Testis (tissue), 3 donors: ENCODE data around the gene MAP4K1. TPM values are rescaled to one million over a fixed set of nuclear protein-coding genes. Genes with fewer than 3 reads are reported as not detected.

Source experiments
- DNase-seq: peaks from one replicate; pipeline ENCODE4 v3.0.0-alpha.2; 2019
- H3K27ac ChIP-seq, 2 donors: fragments of 200-600 bp; sonication (generic); one replicate each; pipeline ENCODE4 v1.5.1; 2019
- H3K27me3 ChIP-seq: fragments of 200-600 bp; sonication (generic); one replicate; pipeline ENCODE4 v1.5.1; 2019
- H3K36me3 ChIP-seq: fragments of 200-600 bp; sonication (generic); one replicate; pipeline ENCODE4 v1.5.1; 2017; ENCODE audit warnings: low read depth; ENCODE audit errors: missing control alignments
- H3K4me1 ChIP-seq: fragments of 200-600 bp; sonication (generic); one replicate; pipeline ENCODE4 v1.5.1; 2019
- H3K4me3 ChIP-seq, 2 donors: fragments of 200-600 bp; sonication (generic); one replicate each; pipeline ENCODE4 v1.5.1; 2017 to 2019
- H3K9me3 ChIP-seq: fragments of 200-600 bp; sonication (generic); one replicate; pipeline ENCODE4 v1.5.1; 2017
- POLR2A ChIP-seq: fragments of 450-650 bp; IDR thresholded peaks from one replicate; pipeline ENCODE4 v1.6.1; 2017; ENCODE audit warnings: antibody characterized with exemption, mild to moderate bottlenecking, moderate library complexity
- WGBS, 2 donors: methylation state at CpG; one replicate each; pipeline ENCODE4 v1.1.5; 2018; 5-methylcytosine and 5-hydroxymethylcytosine counted together
- intact Hi-C: fragments of 100-400 bp; cut with DNase I; formaldehyde crosslinking; loops from one replicate; pipeline ENCODE4 v1.15.1; 2023; ENCODE audit warnings: low total_unique reads
- polyA plus RNA-seq: library from polyadenylated mRNA; stranded (reverse); fragments of 350-450 nt; fragmentation: Illumina TruSeq; extraction: RNeasy Lipid Tissue Mini Kit (QIAGEN cat#74804); gene quantifications from one replicate; pipeline ENCODE4 v1.2.3, GENCODE V29; 2014; ENCODE audit warnings: low read depth, low replicate concordance; ENCODE audit not compliant: insufficient read depth
- total RNA-seq, 2 donors: library from RNA; depleted of rRNA; stranded (reverse); fragments of >200 nt; gene quantifications; one replicate each; pipeline ENCODE4 v1.2.3, GENCODE V29; 2016
- TF ChIP-seq, protein P1 (sequence below), 3 experiments: fragments of 450-650 bp in 2 of 3; fragments of 200-600 bp in 1 of 3; sonication (generic) in 1 of 3; IDR thresholded peaks; one replicate each; pipeline ENCODE4 v1.5.1; 2016 to 2019; ENCODE audit warnings: antibody characterized with exemption in 3 of 3, mild to moderate bottlenecking in 2 of 3, moderate library complexity in 1 of 3

MAP4K1 gene
- total and polyA plus RNA-seq, 3 donors from 2014 or later, result 2.8 to 9.9 (median 8.3) TPM

DNA sequence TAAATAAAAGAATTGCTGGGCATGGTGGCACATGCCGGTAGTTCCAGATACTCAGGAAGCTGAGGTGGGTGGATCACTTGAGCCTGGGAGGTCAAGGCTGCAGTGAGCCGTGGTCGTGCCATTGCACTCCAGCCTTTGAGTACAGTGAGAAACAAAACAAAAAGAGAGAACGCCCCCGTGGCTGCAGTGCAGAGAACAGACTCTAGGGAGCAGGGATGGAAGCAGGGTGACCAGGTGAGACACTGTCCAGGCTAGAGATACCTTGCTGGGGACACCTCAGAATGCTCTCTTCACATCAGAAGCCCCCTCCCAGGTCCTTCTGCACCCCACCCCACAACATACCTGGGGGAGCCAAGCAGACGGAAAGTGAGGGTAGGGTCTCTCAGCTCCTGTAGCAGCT is 24.8 kb downstream of the MAP4K1 start:
- H3K27me3 ChIP-seq, result no peaks in the 10 kb centered on the region
- no peak overlapping the region for H3K4me3 ChIP-seq
- intact Hi-C loops, result no loop called here
- H3K36me3 ChIP-seq, result no peaks in the 10 kb centered on the region
- TF ChIP-seq, protein P1, sequence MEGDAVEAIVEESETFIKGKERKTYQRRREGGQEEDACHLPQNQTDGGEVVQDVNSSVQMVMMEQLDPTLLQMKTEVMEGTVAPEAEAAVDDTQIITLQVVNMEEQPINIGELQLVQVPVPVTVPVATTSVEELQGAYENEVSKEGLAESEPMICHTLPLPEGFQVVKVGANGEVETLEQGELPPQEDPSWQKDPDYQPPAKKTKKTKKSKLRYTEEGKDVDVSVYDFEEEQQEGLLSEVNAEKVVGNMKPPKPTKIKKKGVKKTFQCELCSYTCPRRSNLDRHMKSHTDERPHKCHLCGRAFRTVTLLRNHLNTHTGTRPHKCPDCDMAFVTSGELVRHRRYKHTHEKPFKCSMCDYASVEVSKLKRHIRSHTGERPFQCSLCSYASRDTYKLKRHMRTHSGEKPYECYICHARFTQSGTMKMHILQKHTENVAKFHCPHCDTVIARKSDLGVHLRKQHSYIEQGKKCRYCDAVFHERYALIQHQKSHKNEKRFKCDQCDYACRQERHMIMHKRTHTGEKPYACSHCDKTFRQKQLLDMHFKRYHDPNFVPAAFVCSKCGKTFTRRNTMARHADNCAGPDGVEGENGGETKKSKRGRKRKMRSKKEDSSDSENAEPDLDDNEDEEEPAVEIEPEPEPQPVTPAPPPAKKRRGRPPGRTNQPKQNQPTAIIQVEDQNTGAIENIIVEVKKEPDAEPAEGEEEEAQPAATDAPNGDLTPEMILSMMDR (IDR thresholded peaks at IDR 0.05), result no peak
- TF ChIP-seq POLR2A, result no peak
- H3K4me1 ChIP-seq, result no peaks in the 10 kb centered on the region
- 76 to 77% methylated on average over 6 of the region's 6 CpGs for WGBS, 2 donors
- no peaks in the 10 kb centered on the region for H3K9me3 ChIP-seq
- H3K27ac ChIP-seq, result no peak overlapping the region
- no peak for DNase-seq

DNA sequence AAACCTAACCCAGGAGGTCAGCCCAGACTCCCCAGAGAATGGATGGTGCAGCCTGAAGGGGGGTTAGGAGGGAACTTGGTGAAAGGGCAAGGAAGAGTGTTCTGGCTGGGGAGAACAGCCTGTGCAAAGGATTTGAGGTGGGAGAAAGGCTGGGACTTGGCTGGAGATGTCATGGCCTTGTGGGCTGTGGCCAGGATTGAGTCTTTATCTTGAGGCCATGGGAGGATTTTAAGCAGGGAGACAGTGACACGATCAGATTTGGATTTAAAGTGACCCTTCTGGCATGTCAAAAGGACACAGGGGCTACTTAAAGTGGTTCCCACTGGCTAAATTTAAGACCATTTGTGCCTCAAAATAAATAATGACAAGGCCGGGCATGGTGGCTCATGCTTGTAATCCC is 29.7 kb downstream of the MAP4K1 start:
- intact Hi-C loops, result no loop called here
- TF ChIP-seq POLR2A, result no peak
- TF ChIP-seq, protein P1 (IDR thresholded peaks at IDR 0.05), result no peak
- no peaks in the 10 kb centered on the region for H3K9me3 ChIP-seq
- no peak for DNase-seq
- H3K27me3 ChIP-seq, result no peaks in the 10 kb centered on the region
- 59 to 80% methylated on average over 2 of the region's 2 CpGs for WGBS, 2 donors
- H3K4me3 ChIP-seq, result no peak overlapping the region
- H3K36me3 ChIP-seq, result no peaks in the 10 kb centered on the region
- H3K4me1 ChIP-seq, result no peaks in the 10 kb centered on the region
- H3K27ac ChIP-seq, result no peak overlapping the region

DNA sequence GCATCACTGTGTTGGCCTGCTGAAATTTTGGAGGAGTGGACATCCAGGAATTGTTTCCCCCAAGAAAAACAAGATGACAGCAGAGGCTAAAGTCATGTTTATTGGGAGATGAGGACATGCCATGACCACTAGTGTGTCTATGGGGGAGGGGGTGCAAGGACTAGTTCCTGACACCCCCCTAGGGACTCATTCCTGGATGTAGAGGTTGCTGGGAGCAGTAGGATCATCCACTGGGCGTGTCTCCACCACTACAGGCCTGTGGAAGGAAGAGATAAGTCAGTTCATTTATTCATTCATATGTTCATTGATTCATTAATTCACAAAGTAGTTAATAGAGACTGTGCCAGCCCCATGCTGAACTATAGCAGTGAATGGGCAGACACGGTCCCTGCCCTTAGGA is 30.2 kb downstream of the MAP4K1 start:
- intact Hi-C loops, result no loop called here
- Histone ChIP-seq H3K36me3 (no peaks in the 10 kb centered on the region), H3K9me3 (no peaks in the 10 kb centered on the region), H3K27ac (no peak overlapping the region), H3K4me1 (no peaks in the 10 kb centered on the region), H3K4me3 (no peak overlapping the region), H3K27me3 (no peaks in the 10 kb centered on the region)
- TF ChIP-seq, protein P1 (IDR thresholded peaks at IDR 0.05), result no peak
- TF ChIP-seq POLR2A, result no peak
- WGBS, 2 donors, result 93 to 100% methylated on average over 2 of the region's 2 CpGs
- DNase-seq, result no peak

DNA sequence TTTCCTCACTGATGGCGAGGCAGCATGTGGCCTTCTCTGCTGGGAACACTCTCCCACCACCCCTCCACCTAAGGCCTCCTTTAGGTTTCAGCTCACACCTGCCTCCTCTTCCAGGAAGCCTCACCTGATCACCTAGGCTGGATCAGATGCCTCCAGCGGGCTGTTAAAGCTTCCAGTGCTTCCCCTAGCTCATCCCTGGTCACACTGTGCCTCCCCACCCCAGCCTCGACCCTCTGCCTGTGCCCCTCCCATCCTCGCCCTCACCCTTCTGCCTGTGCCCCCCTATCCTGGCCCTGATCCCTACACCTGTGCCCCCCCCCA is 33.8 kb downstream of the MAP4K1 start:
- intact Hi-C loops, result no loop called here
- Histone ChIP-seq H3K4me1 (no peaks in the 10 kb centered on the region), H3K36me3 (no peaks in the 10 kb centered on the region), H3K9me3 (no peaks in the 10 kb centered on the region), H3K4me3 (no peak overlapping the region), H3K27me3 (no peaks in the 10 kb centered on the region), H3K27ac (no peak overlapping the region)
- TF ChIP-seq POLR2A, result no peak
- TF ChIP-seq, protein P1 (IDR thresholded peaks at IDR 0.05), result no peak
- WGBS, 2 donors, result 87 to 90% methylated on average over 4 of the region's 4 CpGs
- no peak for DNase-seq

DNA sequence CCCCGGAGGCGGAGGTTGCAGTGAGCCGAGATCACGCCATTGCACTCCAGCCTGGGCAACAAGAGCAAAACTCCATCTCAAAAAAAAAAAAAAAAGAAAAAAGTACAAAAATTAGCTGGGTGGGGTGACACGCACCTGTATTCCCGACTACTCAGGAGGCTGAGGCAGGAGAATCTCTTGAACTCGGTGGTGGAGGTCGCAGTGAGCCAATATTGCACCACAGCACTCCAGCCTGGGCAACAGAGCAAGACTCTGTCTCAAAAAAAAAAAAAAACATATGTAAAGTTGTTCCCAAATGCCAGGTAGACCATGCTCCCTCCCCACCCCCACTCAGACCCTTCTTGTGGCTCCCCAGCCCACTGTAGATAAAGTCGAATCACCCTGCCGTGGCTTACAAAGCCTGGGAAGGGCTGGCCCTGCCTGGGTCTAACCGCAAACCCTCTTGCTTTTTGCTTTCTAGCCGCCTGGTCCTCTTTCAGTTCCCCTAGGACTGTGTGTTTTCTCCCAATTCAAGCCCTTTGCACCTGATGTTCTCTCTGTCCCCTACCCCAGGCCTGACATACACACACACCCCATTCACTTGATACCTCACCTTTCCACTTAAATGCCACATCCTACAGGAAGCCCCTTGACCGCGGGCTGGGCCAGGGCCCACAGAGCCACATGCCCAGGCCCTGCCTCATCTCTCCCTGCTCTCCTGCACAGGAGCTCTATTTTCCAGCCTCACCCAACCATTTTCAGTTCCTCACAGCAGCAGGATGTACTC is 34.4 kb downstream of the MAP4K1 start:
- no peak for DNase-seq
- Histone ChIP-seq H3K27me3 (no peaks in the 10 kb centered on the region), H3K4me1 (no peaks in the 10 kb centered on the region), H3K36me3 (no peaks in the 10 kb centered on the region), H3K9me3 (no peaks in the 10 kb centered on the region), H3K27ac (no peak overlapping the region), H3K4me3 (no peak overlapping the region)
- intact Hi-C loops, result no loop called here
- 91 to 93% methylated on average over 14 of the region's 14 CpGs for WGBS, 2 donors
- TF ChIP-seq POLR2A, result no peak
